A549 (cell line): ENCODE measurements around the gene MTA3. TPM values are rescaled to one million over a fixed set of nuclear protein-coding genes. Genes with fewer than 3 reads are reported as not detected.

Experiments used
- ATAC-seq, 2 experiments: fragments of 200-7000 bp in 1 of 2; fragments of >200 bp in 1 of 2; cut with Nextera tagmentation in 1 of 2; cut with Tn5 transposase in 1 of 2; 3 replicates each; pipeline versions ENCODE4 v1.8.0 to v1.9.1; 2018 to 2020; ENCODE audit warnings: mild to moderate bottlenecking in 1 of 2, moderate library complexity in 1 of 2
- CTCF ChIA-PET: fragments of 300-600 bp; sonication (Branson Sonifier 250); formaldehyde crosslinking; extraction: SDS; loops from one replicate; lab custom pipeline; 2021; ENCODE audit warnings: antibody characterized with exemption, inconsistent platforms; lab: Yijun Ruan, JAX
- POLR2A ChIA-PET: fragments of 350-600 bp; formaldehyde crosslinking; extraction: SDS; loops from one replicate; lab custom pipeline; 2021; ENCODE audit warnings: antibody characterized with exemption, inconsistent platforms; lab: Yijun Ruan, JAX
- DNase-seq, 2 experiments: peaks; one replicate each; pipeline versions ENCODE4 v3.0.0 to v3.0.0-alpha.2; 2011 to 2016; ENCODE audit warnings: low read depth in 1 of 2, low spot score in 1 of 2
- FAIRE-seq: peaks from 2 replicates; lab custom pipeline; 2011; peaks lifted over from hg19 to GRCh38; lab: Jason Lieb, UNC
- H3K27ac ChIP-seq, 2 experiments: fragments of >200 bp; sonication (Bioruptor Twin); formaldehyde crosslinking; 3 replicates each; pipeline ENCODE4 v1.5.1; 2016 to 2017
- H3K4me1 ChIP-seq: fragments of >200 bp; sonication (Bioruptor Twin); formaldehyde crosslinking; 3 replicates; pipeline ENCODE4 v1.6.1; 2016
- H3K4me2 ChIP-seq: fragments of >200 bp; sonication (Bioruptor Twin); formaldehyde crosslinking; 3 replicates; pipeline ENCODE4 v1.6.1; 2016
- H3K4me3 ChIP-seq: fragments of >200 bp; sonication (Bioruptor Twin); formaldehyde crosslinking; 3 replicates; pipeline ENCODE4 v1.5.1; 2016
- H3K9me3 ChIP-seq: fragments of >200 bp; sonication (Bioruptor Twin); formaldehyde crosslinking; 3 replicates; pipeline ENCODE4 v1.6.1; 2016
- ATOH8 ChIP-seq: fragments of 250-450 bp; sonication (Bioruptor Pico); IDR thresholded peaks from 2 replicates; pipeline ENCODE4 v1.5.0; 2020; ENCODE audit warnings: low read depth, mild to moderate bottlenecking, moderate library complexity
- BHLHE40 ChIP-seq: IDR thresholded peaks from 2 replicates; pipeline ENCODE4 v1.6.1; 2012; ENCODE audit warnings: low read depth, low read length, inconsistent platforms
- CBX8 ChIP-seq: fragments of 200-600 bp; sonication (generic); IDR thresholded peaks from 2 replicates; pipeline ENCODE4 v1.6.1; 2016
- CEBPB ChIP-seq, 2 experiments: fragments of >200 bp in 1 of 2; sonication (Bioruptor Twin) in 1 of 2; formaldehyde crosslinking in 1 of 2; IDR thresholded peaks; 2 replicates each; pipeline ENCODE4 v1.6.1; 2012 to 2016
- EHF ChIP-seq: fragments of 250-450 bp; sonication (Bioruptor Pico); IDR thresholded peaks from 2 replicates; pipeline ENCODE4 v1.5.0; 2020; ENCODE audit warnings: mild to moderate bottlenecking
- EHMT2 ChIP-seq: fragments of 200-600 bp; sonication (generic); IDR thresholded peaks from 2 replicates; pipeline ENCODE4 v1.6.1; 2016; ENCODE audit warnings: antibody characterized with exemption, low read depth, mild to moderate bottlenecking, moderate library complexity
- ELK1 ChIP-seq: fragments of 150-350 bp; IDR thresholded peaks from 2 replicates; pipeline ENCODE4 v1.6.1; 2014; ENCODE audit warnings: low read depth, mild to moderate bottlenecking, low read length
- ESRRA ChIP-seq: fragments of 150-350 bp; IDR thresholded peaks from 2 replicates; pipeline ENCODE4 v1.6.1; 2014; ENCODE audit warnings: mild to moderate bottlenecking, low read length, borderline replicate concordance
- FOSB ChIP-seq: fragments of 250-450 bp; sonication (Bioruptor Pico); IDR thresholded peaks from 2 replicates; pipeline ENCODE4 v1.5.0; 2020; ENCODE audit warnings: mild to moderate bottlenecking, moderate library complexity
- FOSL2 ChIP-seq, 2 experiments: fragments of 450-650 bp in 1 of 2; fragments of >200 bp in 1 of 2; sonication (Bioruptor Twin) in 1 of 2; formaldehyde crosslinking; IDR thresholded peaks; 2 replicates each; pipeline versions ENCODE4 v1.5.0 to v1.6.1; 2016 to 2020; ENCODE audit warnings: mild to moderate bottlenecking in 1 of 2, moderate library complexity in 1 of 2
- HES2 ChIP-seq: fragments of >200 bp; sonication (Bioruptor Twin); formaldehyde crosslinking; IDR thresholded peaks from 2 replicates; pipeline ENCODE4 v1.6.1; 2016
- HEYL ChIP-seq: fragments of 250-450 bp; sonication (Bioruptor Pico); IDR thresholded peaks from 2 replicates; pipeline ENCODE4 v1.8.0; 2021; ENCODE audit warnings: mild to moderate bottlenecking, moderate library complexity
- HMGXB4 ChIP-seq: fragments of 250-450 bp; sonication (Bioruptor Pico); IDR thresholded peaks from 2 replicates; pipeline ENCODE4 v1.5.0; 2021; ENCODE audit warnings: mild to moderate bottlenecking, moderate library complexity, borderline replicate concordance
- KDM1A ChIP-seq: fragments of 200-600 bp; sonication (generic); IDR thresholded peaks from 2 replicates; pipeline ENCODE4 v1.6.1; 2016; ENCODE audit warnings: low read depth, mild to moderate bottlenecking
- MAFK ChIP-seq: fragments of 450-650 bp; IDR thresholded peaks from 2 replicates; pipeline ENCODE4 v1.6.1; 2014; ENCODE audit not compliant: partially characterized antibody
- NFE2L2 ChIP-seq: fragments of 150-350 bp; conservative IDR thresholded peaks from 2 replicates; pipeline ENCODE4 v1.6.1; 2014; ENCODE audit warnings: low read length
- PHF8 ChIP-seq: fragments of 200-600 bp; sonication (generic); IDR thresholded peaks from 2 replicates; pipeline ENCODE4 v1.6.1; 2016; ENCODE audit warnings: low read depth, mild to moderate bottlenecking, antibody characterized with exemption, moderate library complexity, borderline replicate concordance
- POLR2AphosphoS2 ChIP-seq: conservative IDR thresholded peaks from 2 replicates; pipeline ENCODE4 v1.6.1; 2012; ENCODE audit warnings: low read length, improper control_type of control experiment, inconsistent platforms
- RARB ChIP-seq: fragments of 250-450 bp; sonication (Bioruptor Pico); IDR thresholded peaks from 2 replicates; pipeline ENCODE4 v1.8.0; 2021; ENCODE audit warnings: mild to moderate bottlenecking, moderate library complexity
- RCOR1 ChIP-seq: fragments of 150-350 bp; IDR thresholded peaks from 2 replicates; pipeline ENCODE4 v1.6.1; 2014; ENCODE audit warnings: antibody characterized with exemption, low read length, low read depth
- ZC3H11A ChIP-seq: fragments of 450-650 bp; IDR thresholded peaks from 2 replicates; pipeline ENCODE4 v1.6.1; 2014; ENCODE audit warnings: antibody characterized with exemption, mild to moderate bottlenecking
- ZNF302 ChIP-seq: fragments of 250-450 bp; sonication (Bioruptor Pico); IDR thresholded peaks from 2 replicates; pipeline ENCODE4 v1.9.0; 2021; ENCODE audit warnings: inconsistent platforms, mild to moderate bottlenecking, moderate library complexity
- ZSCAN20 ChIP-seq: fragments of 250-450 bp; sonication (Bioruptor Pico); IDR thresholded peaks from 2 replicates; pipeline ENCODE4 v1.8.0; 2022; ENCODE audit warnings: mild to moderate bottlenecking, moderate library complexity
- WGBS: methylation state at CpG from one replicate; pipeline ENCODE4 v1.1.6; 2017; ENCODE audit errors: missing lambda C conversion rate; 5-methylcytosine and 5-hydroxymethylcytosine counted together
- polyA plus RNA-seq, 4 experiments: library from polyadenylated mRNA; depleted of rRNA in 3 of 4; stranded (reverse); fragments of >200 nt; fragmentation: RNase III in 1 of 4; extraction: RNeasy Plus Mini Kit Qiagen cat#74134 plus additional on column Dnase treatment in 1 of 4; gene quantifications; 2 replicates in 3 of 4; 3 replicates in 1 of 4; pipeline ENCODE4 v1.2.3, GENCODE V29; 2011 to 2017

MTA3 gene
- polyA plus RNA-seq, 2 of the 4 experiments (the other 2 are of a cell fraction) = 49.3 to 74.1 TPM

GRCh38 chr2:42744545-42745082 is 176.2 kb downstream of the MTA3 start (continued):
- no peak for TF ChIP-seq ESRRA
- TF ChIP-seq NFE2L2 = no peak
- TF ChIP-seq HES2 = no peak
- TF ChIP-seq ATOH8 (CRISPR knock-in tag) = no peak
- no peak for TF ChIP-seq RCOR1
- no peak for TF ChIP-seq PHF8
- no peak for TF ChIP-seq HEYL (CRISPR knock-in tag)

GRCh38 chr2:42747422-42747821 is 179.0 kb downstream of the MTA3 start:
- Histone ChIP-seq H3K9me3 (no peaks in the 10 kb centered on the region), H3K27ac (no peak overlapping the region), H3K4me3 (no peak overlapping the region), H3K4me2 (no peak overlapping the region), H3K4me1 (no peaks in the 10 kb centered on the region)
- CTCF ChIA-PET = interaction anchor here (0.9 kb wide), 1 partner anchor 47 kb away, joined by 3 read pairs; no protein-coding TSS in a partner anchor
- POLR2A ChIA-PET = no interaction called here
- FAIRE-seq (no peak), ATAC-seq (no peak), DNase-seq (no peak)
- 96% methylated on average over 3 of the region's 3 CpGs for WGBS
- TF ChIP-seq ZNF302 (no peak), ZSCAN20 (no peak), KDM1A (no peak), NFE2L2 (no peak), ZC3H11A (no peak), POLR2AphosphoS2 (no peak), FOSL2 (IDR thresholded peaks at IDR 0.05) (no peak), FOSL2 (CRISPR knock-in tag; IDR thresholded peaks at IDR 0.05) (no peak), RARB (CRISPR knock-in tag) (no peak), CBX8 (no peak), HEYL (CRISPR knock-in tag) (no peak), CEBPB (IDR thresholded peaks at IDR 0.05) (no peak), EHMT2 (no peak), FOSB (no peak), BHLHE40 (no peak), MAFK (no peak), ELK1 (no peak), HMGXB4 (CRISPR knock-in tag) (no peak), EHF (CRISPR knock-in tag) (no peak), ESRRA (no peak)
